Left lung (tissue), 10 donors: Measurements from ENCODE around the gene FBXW8. TPM values are rescaled to one million over a fixed set of nuclear protein-coding genes. Genes with fewer than 3 reads are reported as not detected.

Experiments
- ATAC-seq: fragments of 200-7000 bp; cut with Tn5 transposase; one replicate; pipeline ENCODE4 v1.9.1; 2020; ENCODE audit warnings: moderate library complexity
- DNase-seq, 4 donors: peaks; one replicate each; pipeline ENCODE4 v3.0.0-alpha.2; 2013 to 2020
- H3K27ac ChIP-seq, 2 donors: fragments of 200-600 bp; sonication (generic) in 1 of 2; one replicate each; pipeline versions ENCODE4 v1.5.0 to v1.8.0; 2020 to 2021
- H3K27me3 ChIP-seq, 2 donors: fragments of 200-600 bp; sonication (generic) in 1 of 2; one replicate each; pipeline versions ENCODE4 v1.5.0 to v1.8.0; 2020 to 2021
- H3K36me3 ChIP-seq, 2 donors: fragments of 200-600 bp; sonication (generic) in 1 of 2; one replicate each; pipeline versions ENCODE4 v1.5.0 to v1.8.0; 2020 to 2021
- H3K4me1 ChIP-seq, 2 donors: fragments of 200-600 bp; one replicate each; pipeline ENCODE4 v1.8.0; 2021
- H3K4me3 ChIP-seq, 2 donors: fragments of 200-600 bp; sonication (generic) in 1 of 2; one replicate each; pipeline versions ENCODE4 v1.5.0 to v1.8.0; 2020 to 2021; ENCODE audit warnings: mild to moderate bottlenecking in 1 of 2
- H3K9me3 ChIP-seq, 2 donors: fragments of 200-600 bp; sonication (generic) in 1 of 2; one replicate each; pipeline versions ENCODE4 v1.5.0 to v1.8.0; 2020 to 2021
- CTCF ChIP-seq, 2 donors: fragments of 200-600 bp; sonication (generic) in 1 of 2; IDR thresholded peaks; one replicate each; pipeline versions ENCODE4 v1.5.0 to v1.8.0; 2021; ENCODE audit warnings: antibody characterized with exemption in 2 of 2
- intact Hi-C, 2 donors: fragments of 100-400 bp; cut with DNase I; formaldehyde crosslinking; loops; one replicate each; pipeline versions ENCODE4 v1.11.2 to v1.14.2; 2022
- polyA plus RNA-seq, 6 donors: library from polyadenylated mRNA; unstranded; fragments of 120-200 nt; gene quantifications; one replicate each; pipeline ENCODE4 v1.2.1, GENCODE V29; 2013; ENCODE audit not compliant: insufficient read length in 6 of 6
- total RNA-seq, 2 donors: library from RNA; stranded (reverse); fragmentation: NEBNext Ultra II Directional; extraction: Animal tissue kit (Norgen Biotek cat#: 25700); gene quantifications; one replicate each; pipeline ENCODE4 v1.2.1, GENCODE V29; 2021
- donor health status: DM: no; HTN: yes; CAD: no.
- donor health status: DM: no; HTN: no; CAD: no.

FBXW8 gene
- total and polyA plus RNA-seq, 8 donors: 16.0 to 28.4 (median 24.6) TPM

- ATAC-seq (no peak), DNase-seq (no peak)
- intact Hi-C loops: no loop called here
- no peaks in the 10 kb centered on the region for H3K36me3 ChIP-seq
- H3K4me3 ChIP-seq: no peak overlapping the region
- H3K27me3 ChIP-seq: no peaks in the 10 kb centered on the region
- H3K4me1 ChIP-seq: peaks cover 10 to 15% of the 10 kb centered on the region in 2 donors
- H3K27ac ChIP-seq: no peak overlapping the region
- no peak for TF ChIP-seq CTCF (IDR thresholded peaks at IDR 0.05)
- H3K9me3 ChIP-seq: no peaks in the 10 kb centered on the region
Observed at GRCh38 chr12:116922194-116922897, 11.6 kb downstream of the FBXW8 start.

GRCh38 chr12:116924558-116925453, 14.1 kb downstream of the FBXW8 start:
- Histone ChIP-seq H3K27ac (no peak overlapping the region), H3K27me3 (no peaks in the 10 kb centered on the region), H3K36me3 (peaks cover 0 to 20% of the 10 kb centered on the region in 2 donors), H3K4me3 (no peak overlapping the region), H3K4me1 (peaks cover under 1 to 15% of the 10 kb centered on the region in 2 donors), H3K9me3 (no peaks in the 10 kb centered on the region)
- ATAC-seq (no peak), DNase-seq (no peak)
- TF ChIP-seq CTCF (IDR thresholded peaks at IDR 0.05): no peak
- intact Hi-C loops: no loop called here

GRCh38 chr12:116926283-116927243, 15.8 kb downstream of the FBXW8 start:
- Histone ChIP-seq H3K4me3 (no peak overlapping the region), H3K27me3 (no peaks in the 10 kb centered on the region), H3K9me3 (no peaks in the 10 kb centered on the region), H3K4me1 (peaks cover 0 to 20% of the 10 kb centered on the region in 2 donors), H3K27ac (no peak overlapping the region), H3K36me3 (peaks cover 0 to 21% of the 10 kb centered on the region in 2 donors)
- DNase-seq: no peak
- intact Hi-C loops: no loop called here
- no peak for ATAC-seq
- no peak for TF ChIP-seq CTCF (IDR thresholded peaks at IDR 0.05)

GRCh38 chr12:116927244-116927940, 16.6 kb downstream of the FBXW8 start:
- Histone ChIP-seq H3K9me3 (no peaks in the 10 kb centered on the region), H3K4me1 (peaks cover 0 to 22% of the 10 kb centered on the region in 2 donors), H3K27me3 (no peaks in the 10 kb centered on the region), H3K4me3 (no peak overlapping the region), H3K27ac (no peak overlapping the region), H3K36me3 (peaks cover 0 to 21% of the 10 kb centered on the region in 2 donors)
- TF ChIP-seq CTCF (IDR thresholded peaks at IDR 0.05): no peak
- ATAC-seq (no peak), DNase-seq (no peak)
- intact Hi-C loops: no loop called here
